HG03097 (cell line): ENCODE results near the gene ALOX5AP.

Experiments
- ATAC-seq: cut with Tn5 transposase; IDR thresholded peaks from one replicate; pipeline ENCODE4 v1.9.1; 2021; ENCODE audit not compliant: unreplicated experiment, low FRiP score

ALOX5AP gene

DNA sequence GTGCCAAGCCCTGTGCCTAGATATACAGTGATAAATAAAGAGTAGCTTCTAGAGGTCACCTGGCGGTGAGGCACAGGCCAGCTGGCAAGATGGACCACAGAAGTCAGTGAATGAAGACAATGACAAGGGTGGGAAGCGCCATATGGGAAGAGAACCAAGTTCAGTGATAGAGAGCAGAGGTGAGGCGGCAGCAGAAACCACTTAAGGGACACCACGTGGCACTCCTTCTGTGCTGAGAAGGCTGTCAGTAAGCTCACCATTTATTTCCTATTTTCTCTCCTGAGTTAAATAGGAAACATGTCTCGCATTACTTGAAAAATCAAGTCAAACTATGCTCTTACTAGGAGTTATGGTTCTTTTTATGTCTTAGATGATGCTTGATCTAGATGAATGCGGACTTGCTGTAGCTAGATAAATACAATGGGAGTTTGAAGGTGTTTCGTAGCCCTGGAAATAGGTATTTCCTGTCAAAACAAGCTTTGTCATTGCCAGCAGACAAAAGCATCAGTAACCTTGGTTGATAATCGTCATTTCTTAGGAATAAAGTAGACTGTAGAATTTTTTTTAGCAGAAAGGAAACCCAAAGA lies 17.8 kb downstream of the ALOX5AP start:
- no peak for ATAC-seq

DNA sequence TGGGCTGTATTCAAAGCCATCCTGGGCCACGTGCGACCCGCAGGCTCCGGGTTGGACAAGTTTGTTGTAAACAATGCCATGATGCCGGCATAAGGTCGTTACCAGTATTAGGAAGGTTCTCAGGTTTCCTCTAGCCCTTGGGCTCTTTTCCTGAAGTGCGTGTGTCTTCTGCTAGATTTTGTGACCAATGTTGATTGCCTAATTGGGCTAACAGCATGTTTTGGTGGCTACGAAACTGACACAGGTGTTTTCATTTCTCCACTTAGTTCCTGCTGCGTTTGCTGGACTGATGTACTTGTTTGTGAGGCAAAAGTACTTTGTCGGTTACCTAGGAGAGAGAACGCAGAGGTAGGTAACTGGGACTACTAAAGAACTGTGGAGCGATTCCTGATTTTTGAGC lies 20.3 kb downstream of the ALOX5AP start:
- no peak for ATAC-seq

DNA sequence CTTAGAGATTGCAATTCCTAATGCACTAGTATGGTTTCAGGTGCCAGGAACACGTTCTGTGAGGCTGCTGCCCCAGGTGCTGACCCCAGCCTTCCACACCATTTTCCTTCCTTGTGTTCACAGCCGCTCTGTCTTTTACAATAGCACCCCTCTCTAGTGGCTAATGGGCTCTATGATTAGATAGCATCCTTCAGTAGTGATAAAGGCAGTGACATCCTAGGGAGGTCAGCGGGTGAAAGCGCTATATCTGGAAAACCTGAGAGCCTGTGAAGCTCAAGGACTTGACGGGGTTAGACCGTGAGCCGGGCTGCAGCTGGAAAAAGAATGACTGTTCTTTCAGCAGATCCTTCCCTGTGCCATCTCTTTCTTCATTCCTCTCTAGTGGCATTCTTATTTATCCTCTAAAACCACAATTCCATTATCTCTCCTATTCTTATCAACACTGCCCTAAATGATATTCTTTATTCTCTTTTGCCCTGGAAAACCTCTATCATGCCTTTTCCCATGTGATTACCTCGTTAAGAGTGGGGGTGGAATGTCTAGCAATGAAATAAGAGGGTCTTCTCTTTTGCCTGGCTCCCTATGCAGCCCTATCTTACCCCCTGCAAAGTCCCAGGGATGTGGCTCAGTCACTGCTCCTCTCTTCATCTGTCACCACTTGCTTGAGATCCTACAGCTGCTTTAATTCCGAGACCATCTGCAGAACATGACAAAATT lies 21.8 kb downstream of the ALOX5AP start:
- ATAC-seq, result no peak

DNA sequence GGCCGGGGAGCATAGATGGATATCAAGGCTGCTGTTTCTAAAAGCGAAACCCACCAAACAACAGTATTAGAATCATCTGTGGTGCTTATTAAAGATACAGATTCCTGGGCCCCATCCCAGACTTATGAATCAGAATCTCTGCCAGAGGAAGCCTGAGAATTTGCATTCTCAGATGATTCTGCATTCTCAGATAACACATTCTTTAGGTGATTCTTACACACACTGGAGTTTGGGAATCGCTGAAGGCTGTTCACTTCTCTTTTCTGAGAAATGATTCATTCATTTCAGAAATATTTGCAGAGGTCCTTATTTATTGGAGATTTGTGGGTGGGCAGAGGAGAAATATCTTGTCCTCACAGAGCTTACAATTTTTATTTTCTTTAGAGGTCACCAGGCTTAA lies 24.4 kb downstream of the ALOX5AP start:
- ATAC-seq, result no peak

DNA sequence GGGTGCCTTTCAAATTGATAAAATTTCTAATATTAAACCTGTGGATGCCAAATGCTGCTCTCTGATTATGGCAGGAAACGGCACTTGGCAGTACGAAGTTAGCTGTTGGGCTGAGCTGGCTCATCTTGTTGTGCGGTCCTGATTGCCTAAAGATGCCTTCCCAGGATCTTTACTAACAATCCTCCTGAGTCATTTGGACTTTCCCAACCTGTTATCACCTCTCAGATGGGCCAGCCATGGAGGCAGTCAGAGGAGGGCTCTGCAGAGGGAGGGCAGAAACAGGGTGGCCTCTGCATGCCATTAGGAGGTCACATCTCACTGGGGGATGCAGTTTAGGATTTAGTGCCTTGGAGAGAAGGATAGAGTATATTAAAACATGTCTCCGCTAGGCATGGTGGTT lies 27.3 kb downstream of the ALOX5AP start:
- ATAC-seq, result no peak

DNA sequence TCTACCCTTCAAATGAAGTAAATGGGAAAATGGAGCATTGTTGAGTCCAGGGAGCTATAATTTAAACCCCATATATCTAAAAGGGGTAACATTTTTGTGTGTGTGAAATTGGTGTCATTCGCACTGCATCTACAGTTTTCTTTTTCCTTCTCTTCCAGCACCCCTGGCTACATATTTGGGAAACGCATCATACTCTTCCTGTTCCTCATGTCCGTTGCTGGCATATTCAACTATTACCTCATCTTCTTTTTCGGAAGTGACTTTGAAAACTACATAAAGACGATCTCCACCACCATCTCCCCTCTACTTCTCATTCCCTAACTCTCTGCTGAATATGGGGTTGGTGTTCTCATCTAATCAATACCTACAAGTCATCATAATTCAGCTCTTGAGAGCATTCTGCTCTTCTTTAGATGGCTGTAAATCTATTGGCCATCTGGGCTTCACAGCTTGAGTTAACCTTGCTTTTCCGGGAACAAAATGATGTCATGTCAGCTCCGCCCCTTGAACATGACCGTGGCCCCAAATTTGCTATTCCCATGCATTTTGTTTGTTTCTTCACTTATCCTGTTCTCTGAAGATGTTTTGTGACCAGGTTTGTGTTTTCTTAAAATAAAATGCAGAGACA lies 28.6 kb downstream of the ALOX5AP start:
- no peak for ATAC-seq

DNA sequence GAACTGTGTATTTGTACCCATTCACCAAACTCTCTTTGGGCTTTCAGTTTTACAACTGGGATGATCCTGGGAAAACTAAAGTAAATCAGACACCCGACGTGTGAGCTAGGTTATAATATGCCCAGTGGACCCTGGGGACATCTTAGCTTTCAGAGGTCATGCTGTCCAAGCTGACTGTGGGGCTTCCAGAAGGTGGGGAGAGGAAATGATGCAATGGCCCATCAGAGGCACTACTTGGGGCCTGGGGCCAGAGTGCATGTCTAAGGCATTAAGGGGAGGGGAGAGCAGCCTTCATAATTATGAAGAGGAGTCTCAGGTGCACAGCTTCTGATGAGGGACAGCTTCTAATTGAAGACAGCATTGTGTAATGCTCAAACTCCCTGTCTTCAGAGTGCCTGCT lies 30.9 kb downstream of the ALOX5AP start:
- no peak for ATAC-seq

DNA sequence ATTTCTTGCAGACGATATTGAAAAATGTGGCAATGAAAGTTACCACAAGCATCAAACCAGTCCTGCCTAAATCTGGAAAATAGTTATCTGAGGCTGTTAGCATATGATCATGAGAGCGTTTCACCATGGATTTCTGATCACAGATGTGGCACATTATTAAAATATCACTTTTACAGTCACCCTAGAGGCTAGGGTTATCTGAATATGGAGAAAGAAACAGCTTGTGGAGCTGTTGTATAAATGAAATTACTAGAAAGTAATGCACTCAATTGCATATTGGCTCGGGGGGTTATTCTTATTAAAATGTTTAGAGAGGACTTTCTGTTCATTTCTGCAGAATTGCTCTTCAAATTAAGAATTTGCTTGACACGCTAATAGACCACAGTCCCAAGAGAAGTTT lies 35.6 kb downstream of the ALOX5AP start:
- no peak for ATAC-seq

DNA sequence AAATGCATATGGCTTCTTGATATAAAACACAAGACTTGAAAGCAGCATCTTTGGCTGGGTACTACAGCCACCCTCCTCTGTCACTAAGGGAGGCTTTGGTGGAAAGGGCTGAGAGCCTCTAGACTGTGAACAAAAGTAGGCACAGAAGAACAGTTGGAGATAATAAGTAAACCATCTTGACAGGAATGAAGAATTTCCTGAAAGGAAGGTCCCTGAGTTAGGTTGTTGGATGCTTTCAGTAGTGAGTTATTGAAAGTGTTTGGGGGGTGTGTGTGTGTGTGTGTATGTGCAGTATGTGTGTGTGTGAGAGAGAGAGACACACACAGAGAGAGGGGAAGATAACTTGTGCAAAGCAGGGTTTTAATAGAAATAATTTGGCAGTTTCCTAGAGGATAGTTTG lies 38.2 kb downstream of the ALOX5AP start:
- no peak for ATAC-seq

DNA sequence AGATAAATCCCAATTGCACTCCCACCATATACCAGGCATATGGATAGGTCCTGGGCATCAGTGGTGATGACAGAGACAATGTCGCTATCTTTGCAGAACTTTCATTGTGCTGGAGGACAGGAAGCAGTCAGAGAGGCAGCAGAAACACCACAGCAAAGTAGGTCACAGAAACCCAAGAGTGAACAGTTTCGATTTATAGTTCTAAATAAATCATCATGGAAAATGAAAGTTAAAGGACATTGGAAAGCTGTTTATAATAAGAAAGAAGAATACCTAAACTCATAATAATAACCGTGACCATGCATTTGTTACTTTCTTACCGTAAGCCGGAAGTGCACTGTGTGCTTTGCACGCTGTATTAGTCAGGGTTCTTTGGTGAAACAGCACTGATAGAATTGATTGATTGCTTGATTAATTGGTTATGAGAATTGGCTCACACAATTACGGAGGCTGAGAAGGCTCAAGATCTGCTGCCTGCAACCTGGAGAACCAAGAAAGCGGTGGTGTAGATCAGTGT lies 38.9 kb downstream of the ALOX5AP start:
- no peak for ATAC-seq

DNA sequence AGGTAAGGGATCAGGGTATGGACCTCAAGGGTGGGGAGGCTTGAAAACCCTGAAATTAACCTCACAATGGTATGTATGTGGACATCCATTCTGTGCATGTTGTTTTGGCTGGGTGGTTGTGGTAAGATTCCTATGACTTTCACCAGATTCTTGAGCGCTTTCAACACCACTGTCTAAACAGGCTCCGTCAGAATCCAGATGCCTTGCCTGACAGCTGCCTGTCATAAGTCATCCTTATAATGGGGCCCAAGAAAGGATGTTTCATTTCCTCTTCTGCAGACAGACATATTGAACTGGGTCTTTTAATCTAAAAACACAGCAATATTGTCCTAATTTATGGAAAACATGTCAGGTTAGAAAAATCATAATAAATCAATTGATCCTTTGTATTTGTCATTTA lies 41.3 kb downstream of the ALOX5AP start:
- no peak for ATAC-seq

DNA sequence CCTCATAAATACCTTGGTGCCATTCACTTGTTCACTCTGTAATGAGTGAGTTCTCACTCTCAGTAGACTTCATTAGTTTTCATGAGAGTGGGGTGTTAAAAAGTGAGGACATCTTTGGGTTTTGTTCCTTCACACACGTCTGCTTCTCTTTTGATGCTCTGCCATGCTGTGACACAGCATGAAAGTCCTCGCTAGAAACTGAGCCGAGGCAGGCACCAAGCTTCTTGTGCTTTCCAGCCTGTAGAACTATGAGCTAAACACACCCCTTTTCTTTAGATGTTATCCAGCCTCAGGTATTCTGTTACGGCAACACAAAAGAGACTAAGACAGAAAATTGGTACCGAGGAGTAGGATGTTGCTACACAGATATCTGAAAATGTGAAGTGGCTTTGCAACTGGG lies 43.7 kb downstream of the ALOX5AP start:
- no peak for ATAC-seq

DNA sequence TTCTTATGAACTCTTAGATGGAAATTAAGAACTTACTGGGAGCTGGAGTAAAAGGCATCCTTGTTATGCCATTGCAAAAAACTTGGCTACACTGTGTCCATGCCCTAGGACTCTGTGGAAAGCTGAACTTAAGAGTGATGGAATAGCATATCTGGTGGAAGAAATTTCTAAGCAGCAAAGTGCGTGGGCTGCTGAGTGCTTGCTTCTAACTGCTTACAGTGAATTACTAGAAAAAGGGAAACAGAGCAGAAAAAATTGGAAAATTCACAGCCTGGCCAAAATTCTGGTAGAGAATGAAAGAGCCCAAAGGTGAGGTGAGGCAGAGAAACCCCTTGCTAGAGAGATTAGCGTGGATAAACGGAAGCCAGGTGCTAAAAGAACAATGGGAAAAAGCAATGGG lies 44.3 kb downstream of the ALOX5AP start:
- ATAC-seq, result no peak

DNA sequence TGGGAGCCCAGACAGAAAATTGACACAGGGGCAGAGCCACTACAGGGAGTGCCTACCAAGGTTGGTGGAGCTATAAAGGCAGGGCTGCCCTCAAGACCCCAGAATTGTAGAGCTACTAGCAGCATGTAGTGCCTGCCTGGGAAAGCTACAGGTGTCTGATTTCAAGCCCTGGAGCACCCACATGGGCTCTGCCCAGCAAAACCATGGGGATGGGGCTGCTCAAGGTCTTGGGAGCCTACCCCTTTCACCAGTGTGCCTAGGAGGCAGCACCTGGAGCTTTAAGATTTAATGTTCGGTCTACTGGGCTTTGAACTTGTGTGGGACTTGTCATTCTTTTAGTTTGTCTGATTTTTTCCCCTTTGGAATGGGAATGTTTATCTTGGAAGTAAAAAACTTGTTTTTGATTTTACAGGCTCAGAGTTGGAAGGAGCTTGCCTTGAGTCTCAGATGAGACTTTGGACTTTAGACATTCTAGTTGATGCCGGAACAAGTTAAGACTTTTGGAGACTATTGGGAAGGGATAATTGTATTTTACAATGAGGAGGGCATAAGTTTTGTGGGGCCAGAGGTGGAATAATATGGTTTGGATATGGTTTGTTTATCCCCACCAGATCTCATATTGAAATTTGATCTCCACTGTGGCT lies 45.1 kb downstream of the ALOX5AP start:
- ATAC-seq, result no peak

DNA sequence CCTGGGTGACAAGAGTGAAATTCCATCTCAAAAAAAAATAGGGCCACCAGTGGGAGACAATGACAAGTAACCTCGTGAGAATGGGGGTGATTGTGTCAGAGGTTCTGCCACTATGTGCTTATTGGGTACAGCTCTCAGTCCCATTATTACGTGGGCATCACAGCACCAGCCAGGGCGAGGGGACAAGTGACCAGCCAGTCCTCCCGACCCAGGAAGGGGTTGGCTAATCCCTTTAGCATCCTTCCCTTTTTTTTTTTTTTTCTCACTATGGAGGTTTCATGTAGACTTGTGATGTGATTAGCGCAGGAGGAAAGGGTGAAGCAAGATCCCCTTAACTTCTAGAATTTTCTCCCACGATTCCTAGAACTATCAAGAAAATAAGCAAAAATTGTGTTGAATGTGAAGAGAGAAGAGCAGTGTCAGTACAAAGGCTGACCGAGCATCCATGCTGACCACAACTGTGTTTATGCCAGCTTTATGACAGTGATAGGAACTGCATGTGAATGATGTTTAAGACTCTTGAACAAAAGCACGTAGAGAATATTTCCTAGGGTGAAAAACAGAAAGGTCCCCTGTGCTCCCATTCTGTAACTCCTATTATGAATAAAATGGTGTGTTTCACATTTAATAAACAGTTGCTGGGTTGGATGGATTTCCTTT lies 50.0 kb downstream of the ALOX5AP start:
- no peak for ATAC-seq

DNA sequence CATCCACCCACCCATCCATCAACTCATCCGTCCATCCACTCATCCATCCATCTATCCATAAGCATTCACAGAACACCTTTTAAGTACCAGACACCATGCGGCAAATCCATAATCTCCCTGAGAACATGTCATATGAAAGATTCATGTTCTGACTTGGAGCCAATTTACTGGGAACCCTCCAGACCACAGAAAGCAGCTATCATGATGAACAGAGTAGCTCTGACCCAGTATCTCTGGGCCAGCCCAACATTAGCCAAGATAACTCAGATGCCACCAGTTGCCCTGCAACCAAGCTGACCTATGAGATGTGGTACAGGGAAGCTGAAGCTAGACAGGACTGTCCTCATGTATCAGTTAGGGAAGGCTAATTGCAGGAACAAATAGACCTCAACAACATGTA lies 51.3 kb downstream of the ALOX5AP start:
- ATAC-seq, result no peak

DNA sequence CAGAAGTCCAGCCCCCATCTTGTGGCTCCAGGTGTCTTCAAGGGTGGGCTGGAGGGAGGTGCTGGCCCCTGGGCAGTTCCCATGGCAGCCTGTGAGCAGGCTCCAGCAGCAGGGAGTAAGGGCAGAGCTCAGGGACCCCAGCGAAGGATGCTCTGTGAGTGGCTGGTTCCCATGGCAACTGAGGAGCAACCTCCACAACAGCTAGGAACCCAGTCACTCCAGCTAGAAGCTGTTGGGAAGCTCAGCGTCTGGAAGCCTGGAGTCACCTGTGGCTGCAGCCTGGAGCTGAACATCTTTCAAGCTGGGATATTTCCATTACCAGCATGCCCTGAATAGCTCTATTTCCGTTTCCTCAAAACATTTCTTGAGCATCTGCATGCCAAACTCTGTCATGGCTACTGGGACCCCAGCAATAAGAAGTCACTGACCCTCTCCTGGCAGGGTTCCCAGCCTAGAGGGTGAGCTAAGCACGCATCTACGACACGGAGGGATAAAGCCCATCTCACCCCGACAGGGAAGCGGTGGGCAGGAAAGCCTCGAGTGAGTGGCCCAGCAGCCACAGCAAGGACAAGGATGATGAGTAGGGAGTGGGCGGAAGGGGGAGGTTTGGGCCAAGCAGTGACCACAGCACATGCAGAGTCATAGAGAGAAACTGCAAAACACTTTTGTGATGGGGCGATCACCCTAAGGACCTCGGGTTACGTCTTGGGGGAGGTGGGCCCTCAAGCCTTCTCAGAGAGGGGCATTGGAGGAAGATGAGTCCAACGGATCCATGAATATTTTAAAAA lies 52.6 kb downstream of the ALOX5AP start:
- no peak for ATAC-seq

DNA sequence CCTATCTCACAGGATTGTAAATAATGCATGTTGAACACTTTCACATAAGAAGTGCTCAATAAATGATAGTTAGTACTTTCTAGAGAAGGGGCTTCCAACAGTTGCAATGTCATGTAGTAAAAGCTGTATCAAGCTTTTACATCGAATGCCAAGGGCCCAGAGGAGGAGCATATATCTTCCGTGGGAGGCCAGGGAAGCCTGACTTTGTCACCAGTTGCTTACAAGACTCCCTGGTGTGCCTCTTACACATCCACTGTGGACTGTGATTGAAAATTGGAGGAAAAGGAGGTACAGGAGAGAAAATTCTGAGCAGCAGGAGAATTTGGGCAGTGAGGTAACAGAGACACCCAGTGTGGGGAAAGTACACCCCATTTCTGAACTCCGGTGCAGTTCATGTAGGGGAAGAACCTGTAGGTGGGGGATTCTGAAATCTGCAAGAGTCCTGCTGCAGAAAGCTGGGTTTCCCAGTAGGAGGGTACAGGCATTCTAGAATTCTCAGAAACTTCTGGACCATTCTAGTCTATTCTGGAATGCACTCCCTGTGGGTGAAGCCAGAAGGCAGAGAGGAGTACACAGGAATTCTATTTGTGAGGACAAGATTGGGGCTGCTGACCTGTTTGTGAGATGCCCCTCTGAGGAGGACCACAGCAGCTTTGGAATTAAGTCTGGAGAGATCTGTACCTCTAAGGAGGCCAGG lies 54.0 kb downstream of the ALOX5AP start:
- ATAC-seq, result no peak

DNA sequence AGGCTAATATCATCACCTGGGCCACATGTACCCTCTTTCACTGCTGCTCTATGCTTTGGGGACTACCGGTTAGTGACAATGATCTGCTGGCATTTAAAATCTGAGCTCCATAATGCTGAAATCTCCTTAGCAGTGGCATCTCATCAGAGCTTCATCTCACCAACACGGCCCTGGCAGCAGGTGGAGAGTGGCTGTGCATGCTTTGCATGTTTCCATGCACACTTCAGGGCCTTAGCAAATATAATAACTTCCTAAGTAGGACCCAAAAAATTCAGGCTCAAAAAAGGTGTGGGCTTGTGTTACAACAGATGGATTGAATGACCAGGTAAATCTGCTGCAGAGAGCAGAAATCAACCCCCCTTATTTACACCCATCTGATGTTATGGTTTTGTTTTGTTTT lies 55.2 kb downstream of the ALOX5AP start:
- ATAC-seq, result no peak
